Esophagus squamous epithelium (tissue), 5 donors: Measurements from ENCODE around the gene PCSK6. TPM values are rescaled to one million over a fixed set of nuclear protein-coding genes. Genes with fewer than 3 reads are reported as not detected.

Experiments
- DNase-seq: peaks from one replicate; lab custom pipeline; 2025; lab: John Stamatoyannopoulos, UW
- H3K27ac ChIP-seq, 4 donors: fragments of 200-600 bp; sonication (generic); one replicate each; pipeline ENCODE4 v1.5.1; 2016 to 2019; ENCODE audit warnings: mild to moderate bottlenecking in 1 of 4
- H3K27me3 ChIP-seq, 4 donors: fragments of 200-600 bp; sonication (generic); 1 replicate in 3 of 4; 2 replicates in 1 of 4; pipeline versions ENCODE4 v1.5.1 to v1.6.0; 2017 to 2021; ENCODE audit warnings: antibody characterized with exemption in 1 of 4
- H3K36me3 ChIP-seq, 3 donors: fragments of 200-600 bp; sonication (generic); one replicate each; pipeline ENCODE4 v1.5.1; 2016 to 2019
- H3K4me1 ChIP-seq, 3 donors: fragments of 200-600 bp; sonication (generic); one replicate each; pipeline ENCODE4 v1.5.1; 2017 to 2019
- H3K4me3 ChIP-seq, 4 donors: fragments of 200-600 bp; sonication (generic); 1 replicate in 3 of 4; 2 replicates in 1 of 4; pipeline ENCODE4 v1.5.1; 2016 to 2019; ENCODE audit warnings: mild to moderate bottlenecking in 2 of 4, moderate library complexity in 1 of 4
- H3K9me3 ChIP-seq, 3 donors: fragments of 200-600 bp; sonication (generic); one replicate each; pipeline ENCODE4 v1.5.1; 2016 to 2019
- CTCF ChIP-seq, 6 experiments: fragments of 450-650 bp in 4 of 6; fragments of 200-600 bp in 2 of 6; sonication (generic) in 2 of 6; IDR thresholded peaks; one replicate each; pipeline ENCODE4 v1.5.1; 2016 to 2019; ENCODE audit warnings: antibody characterized with exemption in 6 of 6, mild to moderate bottlenecking in 4 of 6, moderate library complexity in 4 of 6
- POLR2A ChIP-seq, 4 donors: fragments of 450-650 bp; IDR thresholded peaks; one replicate each; pipeline ENCODE4 v1.6.1; 2017; ENCODE audit warnings: antibody characterized with exemption in 4 of 4, mild to moderate bottlenecking in 4 of 4, moderate library complexity in 3 of 4
- WGBS, 2 donors: methylation state at CpG; one replicate each; pipeline ENCODE4 v1.1.5; 2018; 5-methylcytosine and 5-hydroxymethylcytosine counted together
- intact Hi-C: fragments of 100-400 bp; cut with DNase I; formaldehyde crosslinking; loops from one replicate; pipeline ENCODE4 v1.15.0; 2022
- total RNA-seq, 4 donors: library from RNA; depleted of rRNA; stranded (reverse); fragments of >200 nt; gene quantifications; one replicate each; pipeline ENCODE4 v1.1.0, GENCODE V29; 2016
- donor health status: DM: yes; HTN: yes; CAD: no.

Gene PCSK6
- total RNA-seq, 4 donors from 2014 or later = 5.1 to 13.8 (median 9.2) TPM

GRCh38 chr15:101314336-101315125 lies 175.0 kb downstream of the PCSK6 start:
- intact Hi-C loops = no loop called here
- DNase-seq = no peak
- WGBS, 2 donors = 83 to 84% methylated on average over 6 to 14 of the region's 19 CpGs

GRCh38 chr15:101313041-101313761 lies 176.3 kb downstream of the PCSK6 start:
- H3K4me3 ChIP-seq = no peak overlapping the region
- no peaks in the 10 kb centered on the region for H3K36me3 ChIP-seq
- no peak for TF ChIP-seq POLR2A (IDR thresholded peaks at IDR 0.05)
- no peak for TF ChIP-seq CTCF (IDR thresholded peaks at IDR 0.05)
- H3K9me3 ChIP-seq = no peaks in the 10 kb centered on the region
- intact Hi-C loops = no loop called here
- DNase-seq = no peak
- peaks cover 0 to 9% (median 0%) of the 10 kb centered on the region in 3 donors for H3K4me1 ChIP-seq
- H3K27ac ChIP-seq = no peak overlapping the region
- WGBS, 2 donors = 98% methylated on average over 7 to 9 of the region's 21 CpGs
- H3K27me3 ChIP-seq = peaks cover 0 to 24% (median 0%) of the 10 kb centered on the region in 4 donors

More at GRCh38 chr15:101314336-101315125, 175.0 kb downstream of the PCSK6 start:
- H3K27ac ChIP-seq = no peak overlapping the region
- H3K4me3 ChIP-seq = no peak overlapping the region
- peaks cover 0 to 15% (median 0%) of the 10 kb centered on the region in 3 donors for H3K4me1 ChIP-seq
- peaks cover 0 to 20% (median 0%) of the 10 kb centered on the region in 4 donors for H3K27me3 ChIP-seq
- H3K9me3 ChIP-seq = no peaks in the 10 kb centered on the region
- H3K36me3 ChIP-seq = no peaks in the 10 kb centered on the region
- no peak for TF ChIP-seq POLR2A (IDR thresholded peaks at IDR 0.05)

GRCh38 chr15:101310508-101310907 lies 179.0 kb downstream of the PCSK6 start:
- H3K36me3 ChIP-seq = no peaks in the 10 kb centered on the region
- no peaks in the 10 kb centered on the region for H3K9me3 ChIP-seq
- H3K4me3 ChIP-seq = no peak overlapping the region
- intact Hi-C loops = no loop called here
- DNase-seq = no peak
- 86 to 93% methylated on average over 7 of the region's 7 CpGs for WGBS, 2 donors
- no peak for TF ChIP-seq CTCF (IDR thresholded peaks at IDR 0.05)
- no peak for TF ChIP-seq POLR2A (IDR thresholded peaks at IDR 0.05)
- H3K27me3 ChIP-seq = peaks cover 0 to 36% (median 0%) of the 10 kb centered on the region in 4 donors
- no peak overlapping the region for H3K27ac ChIP-seq
- peaks cover 0 to 3% (median 0%) of the 10 kb centered on the region in 3 donors for H3K4me1 ChIP-seq

GRCh38 chr15:101310161-101310480 lies 179.4 kb downstream of the PCSK6 start:
- H3K27me3 ChIP-seq = peaks cover 0 to 36% (median 0%) of the 10 kb centered on the region in 4 donors
- H3K36me3 ChIP-seq = no peaks in the 10 kb centered on the region
- 80 to 86% methylated on average over 3 of the region's 7 CpGs for WGBS, 2 donors
- H3K27ac ChIP-seq = no peak overlapping the region
- no peak overlapping the region for H3K4me3 ChIP-seq
- TF ChIP-seq CTCF (IDR thresholded peaks at IDR 0.05) (no peak), POLR2A (IDR thresholded peaks at IDR 0.05) (no peak)
- no peak for DNase-seq
- no peaks in the 10 kb centered on the region for H3K9me3 ChIP-seq
- H3K4me1 ChIP-seq = peaks cover 0 to 3% (median 0%) of the 10 kb centered on the region in 3 donors
- intact Hi-C loops = no loop called here

GRCh38 chr15:101309436-101310160 lies 179.9 kb downstream of the PCSK6 start:
- intact Hi-C loops = loop anchor here (5.0 to 10.0 kb wide), 2 partner anchors 185 to 328 kb away; no protein-coding TSS in a partner anchor
- Histone ChIP-seq H3K36me3 (no peaks in the 10 kb centered on the region), H3K9me3 (no peaks in the 10 kb centered on the region), H3K4me3 (no peak overlapping the region), H3K27me3 (peaks cover 0 to 36% (median 0%) of the 10 kb centered on the region in 4 donors), H3K27ac (no peak overlapping the region), H3K4me1 (peaks cover 0 to 3% (median 0%) of the 10 kb centered on the region in 3 donors)
- 7 to 39% methylated on average over 3 to 9 of the region's 26 CpGs for WGBS, 2 donors
- DNase-seq = no peak
- TF ChIP-seq POLR2A (IDR thresholded peaks at IDR 0.05) = no peak
- TF ChIP-seq CTCF (IDR thresholded peaks at IDR 0.05) = no peak
